GM21529 (cell line): ENCODE data around the gene SOX6.
"Not testable (repeated sequence)": the region's sequence is repeated elsewhere in the genome, so short reads cannot be mapped to it uniquely, and the experiment has no call there.

Experiments
- ATAC-seq: cut with Tn5 transposase; IDR thresholded peaks from one replicate; pipeline ENCODE4 v1.9.1; 2021; ENCODE audit not compliant: unreplicated experiment

SOX6 gene

DNA sequence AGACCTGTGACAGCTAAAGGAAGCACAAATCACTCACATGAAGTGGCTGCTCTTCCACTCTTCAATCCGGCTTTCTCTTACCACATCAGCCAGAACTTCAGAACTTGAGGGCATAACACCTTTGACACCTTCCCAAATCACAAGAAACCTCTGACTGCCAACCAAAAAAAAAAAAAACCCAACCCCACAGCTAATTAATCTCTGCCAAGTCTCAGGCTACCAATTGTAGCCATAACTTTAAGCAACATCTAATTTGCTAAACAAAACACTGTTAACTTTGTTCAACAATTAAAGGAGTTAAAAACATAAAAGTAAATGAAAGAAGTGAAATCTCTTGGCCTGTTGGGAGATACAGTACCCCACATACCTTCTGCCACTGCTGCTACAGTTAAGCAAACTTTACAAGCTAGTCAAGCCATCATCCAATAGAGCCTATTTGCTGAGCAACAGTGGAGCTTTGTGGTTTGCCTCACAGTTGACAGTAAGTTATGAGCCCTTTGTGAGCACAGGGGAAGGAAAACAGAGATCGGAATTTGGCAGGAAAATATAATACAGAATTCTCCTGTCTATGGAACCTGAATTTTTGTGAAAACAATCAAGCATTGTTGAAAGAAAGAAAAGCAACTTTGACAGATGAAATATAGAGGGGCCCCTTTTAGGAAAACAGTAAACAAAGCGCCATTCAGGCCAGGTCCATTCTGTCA is at the start of gene SOX6:
Gene SOX6 (minus strand): TSS at position 490 of the 704 bp plus-strand sequence. CDS start 15,298 bp downstream, outside the sequence.
- no peak for ATAC-seq

GRCh38 chr11:16404781-16405285 is 48.5 kb upstream of the SOX6 start:
- no peak for ATAC-seq

DNA sequence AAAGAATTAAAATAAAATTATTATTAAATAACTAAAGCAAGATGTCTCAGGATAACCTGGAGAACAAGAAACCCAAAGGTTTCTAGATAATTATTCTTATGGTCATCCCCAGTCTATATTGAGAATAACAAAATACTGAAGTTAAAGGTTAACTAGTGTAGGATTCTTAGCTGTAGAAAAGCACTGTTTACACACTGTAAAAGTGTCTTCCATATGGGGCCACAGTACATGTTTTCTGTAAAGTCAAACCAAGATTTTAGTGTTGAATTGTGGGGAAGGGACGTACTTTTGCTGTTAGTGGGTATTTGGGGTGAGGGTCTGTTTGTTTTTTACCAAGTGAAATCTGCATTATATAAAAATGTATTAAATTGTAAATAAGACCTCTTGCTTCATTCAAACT is 47.5 kb upstream of the SOX6 start:
- ATAC-seq: no peak

- ATAC-seq: no peak
Observed at GRCh38 chr11:16403448-16403803, 47.1 kb upstream of the SOX6 start.

GRCh38 chr11:16402654-16403447 is 46.5 kb upstream of the SOX6 start:
- no peak for ATAC-seq

- ATAC-seq: no peak
Observed at GRCh38 chr11:16397390-16397789, 41.0 kb upstream of the SOX6 start.

GRCh38 chr11:16395601-16396000 is 39.3 kb upstream of the SOX6 start:
- ATAC-seq: no peak

DNA sequence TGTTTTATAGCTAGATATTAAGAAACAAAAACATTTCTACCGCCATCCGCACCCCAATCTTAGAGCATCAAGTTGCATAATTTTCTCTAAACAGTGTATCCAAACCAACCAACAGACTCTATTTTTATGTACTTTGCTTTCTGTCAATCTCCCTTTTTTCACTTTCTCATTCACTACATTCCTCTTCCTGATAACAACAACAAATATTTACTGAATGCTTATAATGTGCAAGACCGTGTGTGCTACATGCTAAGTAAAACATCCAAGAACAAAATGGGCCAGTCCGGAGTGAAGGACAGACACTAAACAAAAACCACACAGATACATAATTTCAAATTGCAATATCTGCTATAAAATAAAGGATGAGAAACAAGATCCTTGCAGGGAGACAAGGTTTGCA is 38.6 kb upstream of the SOX6 start:
- ATAC-seq: no peak

GRCh38 chr11:16393340-16393739 is 37.0 kb upstream of the SOX6 start:
- ATAC-seq: no peak

DNA sequence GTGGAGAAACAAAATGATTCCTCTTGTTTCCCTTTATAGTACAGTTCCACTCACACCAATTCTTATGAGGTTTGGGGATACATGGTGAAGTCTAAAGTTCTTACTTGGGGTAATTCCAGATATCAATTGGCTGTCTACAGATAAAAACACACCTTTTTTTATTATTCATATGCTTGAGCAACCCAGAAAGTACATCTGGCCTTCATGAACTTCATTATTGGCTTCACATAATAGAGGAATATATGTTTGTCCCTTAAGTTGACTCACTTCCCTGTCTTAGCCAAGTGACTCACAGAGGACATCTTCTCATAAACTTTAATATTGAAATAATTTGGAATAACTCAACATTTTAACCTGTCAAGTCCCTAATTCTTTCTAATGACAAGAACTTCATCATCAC is 36.3 kb upstream of the SOX6 start:
- no peak for ATAC-seq

DNA sequence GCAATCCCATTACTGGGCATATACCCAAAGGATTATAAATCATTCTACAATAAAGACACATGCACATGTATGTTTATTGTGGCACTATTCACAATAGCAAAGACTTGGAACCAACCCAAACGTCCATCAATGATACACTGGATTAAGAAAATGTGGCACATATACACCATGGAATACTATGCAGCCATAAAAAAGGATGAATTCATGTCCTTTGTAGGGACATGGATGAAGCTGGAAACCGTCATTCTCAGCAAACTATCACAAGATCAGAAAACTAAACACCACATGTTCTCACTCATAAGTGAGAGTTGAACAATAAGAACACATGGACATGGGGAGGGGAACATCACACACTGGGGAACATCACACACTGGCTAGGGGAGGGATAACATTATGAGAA is 34.5 kb upstream of the SOX6 start:
- not testable (repeated sequence) for ATAC-seq

DNA sequence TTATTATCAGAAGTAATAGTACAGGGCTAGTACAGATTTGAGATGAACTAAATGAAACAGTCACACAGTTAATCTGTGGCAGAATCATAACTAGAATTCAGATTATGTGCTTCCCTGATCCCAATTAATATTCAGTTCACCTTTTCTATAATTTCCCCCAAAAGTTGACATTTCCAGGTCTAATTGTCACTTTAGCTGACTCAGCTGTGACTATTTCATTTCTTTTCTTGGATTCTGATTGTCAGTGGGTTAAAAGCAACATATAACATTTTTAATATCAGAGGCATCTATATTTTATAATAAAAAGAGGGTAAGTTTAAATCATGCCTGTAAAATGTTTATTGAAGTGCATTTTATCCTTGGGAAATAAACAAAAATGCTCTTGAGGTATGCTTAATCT is 28.8 kb upstream of the SOX6 start:
- no peak for ATAC-seq

DNA sequence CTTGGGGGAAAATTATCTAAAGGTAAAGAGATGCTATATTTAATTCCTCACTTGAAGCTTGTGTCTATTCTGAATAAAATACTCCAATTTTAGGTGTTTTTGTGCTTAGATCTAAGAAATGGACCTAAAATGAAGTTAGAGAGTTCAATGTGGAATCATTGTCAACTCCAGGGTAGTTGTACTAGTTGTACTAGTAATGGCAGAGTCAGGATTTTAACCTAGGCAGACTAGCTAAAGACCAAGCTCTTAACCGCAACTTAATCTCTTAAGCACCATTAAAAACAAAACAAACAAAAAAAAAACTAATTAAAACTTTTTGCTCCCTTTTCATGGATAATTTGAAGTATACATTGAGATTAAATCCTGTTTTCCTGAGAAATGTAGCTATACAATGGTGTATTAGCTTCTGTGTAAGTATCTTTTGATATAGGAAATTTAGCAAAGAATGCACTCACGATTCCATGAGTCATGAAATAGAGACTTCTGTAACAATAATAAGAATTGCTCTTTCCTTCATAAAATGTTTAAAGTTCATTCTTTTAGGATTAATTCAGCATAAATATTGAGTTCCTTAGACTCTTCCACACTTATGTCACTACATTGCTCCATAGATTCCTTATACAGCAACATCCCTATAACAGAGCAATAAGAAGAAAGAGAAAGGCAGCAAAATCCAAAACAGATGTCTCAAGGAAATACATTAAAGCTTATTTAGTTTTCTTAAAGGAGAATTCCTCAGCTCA is 26.5 kb upstream of the SOX6 start:
- no peak for ATAC-seq

GRCh38 chr11:16382186-16382585 is 25.8 kb upstream of the SOX6 start:
- ATAC-seq: no peak

- no peak for ATAC-seq
Observed at GRCh38 chr11:16380941-16381568, 24.7 kb upstream of the SOX6 start.

- no peak for ATAC-seq
Observed at GRCh38 chr11:16378906-16379305, 22.6 kb upstream of the SOX6 start.

GRCh38 chr11:16377746-16378145 is 21.4 kb upstream of the SOX6 start:
- no peak for ATAC-seq

GRCh38 chr11:16375664-16376063 is 19.3 kb upstream of the SOX6 start:
- ATAC-seq: not testable (repeated sequence)

GRCh38 chr11:16373768-16374167 is 17.4 kb upstream of the SOX6 start:
- no peak for ATAC-seq

- no peak for ATAC-seq
Observed at GRCh38 chr11:16372355-16372754, 16.0 kb upstream of the SOX6 start.

DNA sequence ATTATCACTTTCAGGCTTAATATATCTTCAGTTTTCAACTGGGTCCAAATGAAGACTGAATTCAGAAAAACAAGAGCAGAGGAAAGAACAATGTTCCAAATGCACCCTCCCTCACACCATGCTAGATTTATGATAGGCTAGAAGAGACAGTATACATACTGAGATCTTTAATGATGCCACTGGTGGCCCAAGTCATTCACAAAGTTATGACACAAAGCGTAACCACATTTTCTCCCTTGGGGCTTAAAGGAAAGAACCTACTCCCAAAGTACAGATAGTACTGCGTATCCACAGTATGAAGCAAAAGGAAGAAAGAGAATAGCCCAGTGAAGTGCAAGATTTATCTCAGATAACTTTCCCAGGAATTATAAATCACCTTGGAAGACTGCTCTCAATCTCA is 10.9 kb upstream of the SOX6 start:
- ATAC-seq: no peak
